Osteoblast (primary cell): ENCODE data around the gene NEMP2. TPM values are rescaled to one million over a fixed set of nuclear protein-coding genes. Genes with fewer than 3 reads are reported as not detected.
A peak's percentile ranks its signal among the peaks of the same experiment; 100 is the strongest.

ENCODE experiments used
- DNase-seq: peaks from one replicate; pipeline ENCODE4 v3.0.0; 2011; ENCODE audit warnings: low spot score, mixed read lengths; ENCODE audit not compliant: insufficient read length; ENCODE audit errors: missing footprints
- H2AFZ ChIP-seq: 2 replicates; pipeline ENCODE4 v1.6.0; 2011; ENCODE audit warnings: mild to moderate bottlenecking, low read length
- H3K27ac ChIP-seq: 2 replicates; pipeline ENCODE4 v1.5.1; 2011; ENCODE audit warnings: mild to moderate bottlenecking, low read depth, low read length, moderate library complexity
- H3K27me3 ChIP-seq: 2 replicates; pipeline ENCODE4 v1.6.0; 2012; ENCODE audit warnings: mild to moderate bottlenecking, control low read depth, inconsistent platforms, low read length, moderate library complexity; ENCODE audit not compliant: insufficient read depth
- H3K36me3 ChIP-seq: 2 replicates; pipeline ENCODE4 v1.5.1; 2011; ENCODE audit warnings: mild to moderate bottlenecking, low read length, control low read depth, moderate library complexity; ENCODE audit not compliant: insufficient read depth
- H3K4me1 ChIP-seq: 2 replicates; pipeline ENCODE4 v1.5.1; 2011; ENCODE audit warnings: mild to moderate bottlenecking, low read length, control low read depth, moderate library complexity; ENCODE audit not compliant: insufficient read depth
- H3K4me2 ChIP-seq: 2 replicates; pipeline ENCODE4 v1.6.0; 2011; ENCODE audit warnings: mild to moderate bottlenecking, low read length; ENCODE audit not compliant: insufficient read depth
- H3K4me3 ChIP-seq: fragments of 200-600 bp; sonication (generic); 3 replicates; pipeline ENCODE4 v1.5.1; 2012; ENCODE audit warnings: mild to moderate bottlenecking, low read length, inconsistent platforms; ENCODE audit not compliant: insufficient read depth
- H3K79me2 ChIP-seq: 2 replicates; pipeline ENCODE4 v1.6.0; 2012; ENCODE audit warnings: mild to moderate bottlenecking, low read length, control low read depth, inconsistent platforms; ENCODE audit not compliant: insufficient read depth
- H3K9me3 ChIP-seq: 2 replicates; pipeline ENCODE4 v1.5.1; 2011; ENCODE audit warnings: low read depth, low read length, control low read depth
- H4K20me1 ChIP-seq: 2 replicates; pipeline ENCODE4 v1.6.0; 2012; ENCODE audit warnings: mild to moderate bottlenecking, low read length, control low read depth; ENCODE audit not compliant: insufficient read depth
- CTCF ChIP-seq: IDR thresholded peaks from 2 replicates; pipeline ENCODE4 v1.5.1; 2011; ENCODE audit warnings: mild to moderate bottlenecking, low read depth, low read length, moderate library complexity; ENCODE audit errors: extremely low read depth
- total RNA-seq: library from RNA; depleted of rRNA; stranded (reverse); fragments of >200 nt; gene quantifications from 2 replicates; pipeline ENCODE4 v1.2.3, GENCODE V29; 2012

The NEMP2 gene
- total RNA-seq, 1 donor = 4.7 TPM

- no peak for DNase-seq
- no peaks in the 10 kb centered on the region for H4K20me1 ChIP-seq
- no peak overlapping the region for H2AFZ ChIP-seq
- no peaks in the 10 kb centered on the region for H3K27me3 ChIP-seq
- no peaks in the 10 kb centered on the region for H3K36me3 ChIP-seq
- TF ChIP-seq CTCF = no peak
- no peaks in the 10 kb centered on the region for H3K9me3 ChIP-seq
- H3K4me2 ChIP-seq = no peak overlapping the region
- H3K79me2 ChIP-seq = peaks cover 4% of the 10 kb centered on the region
- no peak overlapping the region for H3K4me3 ChIP-seq
- H3K27ac ChIP-seq = no peak overlapping the region
- peaks cover 28% of the 10 kb centered on the region for H3K4me1 ChIP-seq
These were observed 1.9 kb downstream of the NEMP2 start for GRCh38 chr2:190532581-190532980.

DNA sequence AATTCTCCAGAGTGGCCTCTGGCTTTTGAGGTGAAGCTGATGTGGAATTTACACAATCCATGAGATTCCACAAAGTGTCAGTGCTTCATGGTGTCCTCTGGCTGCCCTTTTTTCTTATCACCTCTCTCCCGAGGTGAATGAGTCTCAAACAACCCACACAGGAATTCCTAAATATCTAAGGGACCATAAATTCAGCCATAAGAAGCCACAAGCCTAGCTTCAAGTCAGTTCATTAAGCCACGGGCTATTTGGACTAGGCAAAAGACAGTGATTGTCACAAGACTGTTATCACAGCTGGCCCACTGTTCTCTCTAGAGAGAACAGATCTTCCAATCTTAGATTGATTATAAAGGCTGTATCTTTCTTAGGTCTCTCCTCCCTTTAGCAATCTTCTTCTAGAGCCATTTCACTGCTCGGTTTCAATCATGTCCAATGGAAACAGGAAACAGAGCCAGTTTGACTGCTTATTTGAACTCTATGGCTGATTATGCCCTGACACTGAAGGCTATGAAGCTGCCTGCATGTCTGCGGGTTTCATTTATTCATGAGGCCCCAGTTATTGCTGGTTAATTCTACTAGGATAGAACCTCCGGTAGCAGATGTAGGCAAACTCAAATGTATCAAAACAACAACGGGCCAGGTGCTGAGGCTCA is 4.1 kb downstream of the NEMP2 start:
- H2AFZ ChIP-seq = peak overlapping the region; percentile 55
- peaks cover 28% of the 10 kb centered on the region for H3K4me1 ChIP-seq
- no peaks in the 10 kb centered on the region for H3K27me3 ChIP-seq
- no peak for TF ChIP-seq CTCF
- no peaks in the 10 kb centered on the region for H3K36me3 ChIP-seq
- peak; percentile 42 for DNase-seq
- H3K9me3 ChIP-seq = no peaks in the 10 kb centered on the region
- H3K27ac ChIP-seq = peak overlapping the region; percentile 49
- peak overlapping the region; percentile 58 for H3K4me2 ChIP-seq
- H3K79me2 ChIP-seq = peaks cover 4% of the 10 kb centered on the region
- no peaks in the 10 kb centered on the region for H4K20me1 ChIP-seq
- H3K4me3 ChIP-seq = peak overlapping the region; percentile 23

DNA sequence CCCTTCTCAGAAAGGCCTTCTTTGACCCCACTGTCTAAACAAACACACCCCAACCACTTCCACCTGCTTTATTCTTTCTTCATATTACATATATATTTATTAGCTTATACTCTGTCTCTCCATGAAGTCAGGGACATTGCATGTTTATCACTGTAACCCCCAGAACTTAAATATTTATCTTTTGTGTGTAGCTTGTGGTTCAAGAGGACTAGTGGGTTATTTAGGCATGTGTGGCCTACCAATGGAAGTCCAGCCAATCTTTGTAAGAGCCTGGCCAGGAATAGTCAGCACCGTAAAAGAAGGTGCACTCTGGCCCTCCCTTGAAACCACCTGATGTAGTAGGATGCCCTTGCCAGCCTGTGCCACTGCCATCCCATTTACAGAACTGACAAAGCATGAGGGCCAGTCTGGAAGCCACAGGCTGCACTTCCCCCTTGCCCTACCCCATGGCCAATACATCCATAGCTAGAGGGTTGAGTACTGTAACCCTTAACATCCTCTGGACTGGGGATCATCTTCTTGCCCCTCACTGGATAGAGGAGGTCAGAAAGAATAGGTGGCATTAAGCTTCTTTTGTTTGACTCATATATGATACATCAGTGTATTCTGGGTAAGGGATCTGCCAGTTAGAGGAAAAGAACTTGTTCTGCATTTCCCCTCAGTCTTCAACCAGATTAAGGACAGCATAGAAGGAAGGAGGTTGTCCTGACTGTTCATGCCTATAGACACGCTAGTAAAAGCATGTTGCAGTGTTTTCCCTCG is 4.9 kb downstream of the NEMP2 start:
- Histone ChIP-seq H2AFZ (peak overlapping the region; percentile 55), H3K36me3 (no peaks in the 10 kb centered on the region), H3K4me1 (peaks cover 28% of the 10 kb centered on the region), H3K9me3 (no peaks in the 10 kb centered on the region), H3K27ac (peak overlapping the region; percentile 49), H3K4me3 (no peak overlapping the region), H3K79me2 (peaks cover 4% of the 10 kb centered on the region), H3K27me3 (no peaks in the 10 kb centered on the region), H3K4me2 (peak overlapping the region; percentile 58), H4K20me1 (no peaks in the 10 kb centered on the region)
- DNase-seq = peak; percentile 65
- no peak for TF ChIP-seq CTCF

- DNase-seq = no peak
- Histone ChIP-seq H3K9me3 (no peaks in the 10 kb centered on the region), H2AFZ (no peak overlapping the region), H3K4me3 (no peak overlapping the region), H3K4me2 (no peak overlapping the region), H3K4me1 (peaks cover 22% of the 10 kb centered on the region), H3K27ac (no peak overlapping the region), H3K27me3 (no peaks in the 10 kb centered on the region), H4K20me1 (no peaks in the 10 kb centered on the region), H3K79me2 (no peaks in the 10 kb centered on the region), H3K36me3 (no peaks in the 10 kb centered on the region)
- TF ChIP-seq CTCF = no peak
These were observed 6.0 kb downstream of the NEMP2 start for GRCh38 chr2:190528521-190529001.
